ENCODE measurements around the gene THAP2.
"Not testable (repeated sequence)": the region's sequence is repeated elsewhere in the genome, so short reads cannot be mapped to it uniquely, and the experiment has no call there.

The THAP2 gene

GRCh38 chr12:71664411-71665089 lies 449 bp downstream of the THAP2 start:
- no peak for DNase-seq

GRCh38 chr12:71665090-71665463 lies 976 bp downstream of the THAP2 start:
- DNase-seq = no peak

- DNase-seq = no peak
Measured at GRCh38 chr12:71666259-71666658, 2.2 kb downstream of the THAP2 start.

GRCh38 chr12:71671311-71671710 lies 7.2 kb downstream of the THAP2 start:
- no peak for DNase-seq

GRCh38 chr12:71671816-71672215 lies 7.7 kb downstream of the THAP2 start:
- DNase-seq = no peak

GRCh38 chr12:71682466-71682865 lies 18.4 kb downstream of the THAP2 start:
- DNase-seq = no peak

- DNase-seq = no peak
Measured at GRCh38 chr12:71683633-71684032, 19.5 kb downstream of the THAP2 start.

- no peak for DNase-seq
Measured at GRCh38 chr12:71684081-71684480, 20.0 kb downstream of the THAP2 start.

- no peak for DNase-seq
Measured at GRCh38 chr12:71685312-71685906, 21.3 kb downstream of the THAP2 start.

GRCh38 chr12:71685914-71686657 lies 22.0 kb downstream of the THAP2 start, which contains the start of gene TMEM19:
TSS of gene TMEM19 (plus strand) at chr12:71686082. CDS start at chr12:71686681, 599 bp downstream.
- peak; percentile 79 for DNase-seq

- DNase-seq = no peak
Measured at GRCh38 chr12:71686658-71687025, 22.5 kb downstream of the THAP2 start.

- not testable (repeated sequence) for DNase-seq
Measured at GRCh38 chr12:71687172-71687571, 23.1 kb downstream of the THAP2 start.

- DNase-seq = no peak
Measured at GRCh38 chr12:71688961-71689570, 25.0 kb downstream of the THAP2 start.

- no peak for DNase-seq
Measured at GRCh38 chr12:71691504-71692129, 27.5 kb downstream of the THAP2 start.

- DNase-seq = no peak
Measured at GRCh38 chr12:71693126-71693525, 29.0 kb downstream of the THAP2 start.

GRCh38 chr12:71693651-71694050 lies 29.6 kb downstream of the THAP2 start:
- DNase-seq = not testable (repeated sequence)

GRCh38 chr12:71694099-71694820 lies 30.2 kb downstream of the THAP2 start:
- no peak for DNase-seq

- no peak for DNase-seq
Measured at GRCh38 chr12:71695782-71696181, 31.7 kb downstream of the THAP2 start.

GRCh38 chr12:71702181-71702580 lies 38.1 kb downstream of the THAP2 start:
- not testable (repeated sequence) for DNase-seq

- no peak for DNase-seq
Measured at GRCh38 chr12:71702590-71702989, 38.5 kb downstream of the THAP2 start.

GRCh38 chr12:71703206-71703605 lies 39.1 kb downstream of the THAP2 start:
- DNase-seq = no peak

- DNase-seq = no peak
Measured at GRCh38 chr12:71704920-71705319, 40.8 kb downstream of the THAP2 start.

All from stimulated activated CD4-positive, alpha-beta T cell treated with anti-CD3 and anti-CD28 coated beads, Interleukin-4, amount 100 ng/mL, for 24 hours (primary cell).